Coronary artery (tissue), 2 donors: ENCODE results near the gene PPIL4.
"Not testable (repeated sequence)": the region's sequence is repeated elsewhere in the genome, so short reads cannot be mapped to it uniquely, and the experiment has no call there.

Source experiments
- DNase-seq: peaks from one replicate; pipeline ENCODE4 v3.0.0-alpha.2; 2017; ENCODE audit warnings: low spot score
- H3K27ac ChIP-seq, 2 donors: fragments of 200-600 bp; sonication (generic); one replicate each; pipeline ENCODE4 v1.5.1; 2016 to 2019
- H3K4me3 ChIP-seq: fragments of 200-600 bp; sonication (generic); 2 replicates; pipeline ENCODE4 v1.5.1; 2016; ENCODE audit warnings: mild to moderate bottlenecking, moderate library complexity
- CTCF ChIP-seq: fragments of 200-600 bp; sonication (generic); IDR thresholded peaks from one replicate; pipeline ENCODE4 v1.5.1; 2019; ENCODE audit warnings: antibody characterized with exemption

Gene PPIL4

GRCh38 chr6:149468179-149468578 lies 77.7 kb downstream of the PPIL4 start:
- no peak for TF ChIP-seq CTCF
- no peak overlapping the region for H3K4me3 ChIP-seq
- DNase-seq: no peak
- no peak overlapping the region for H3K27ac ChIP-seq

GRCh38 chr6:149467265-149467664 lies 78.6 kb downstream of the PPIL4 start:
- no peak for DNase-seq
- TF ChIP-seq CTCF: no peak
- Histone ChIP-seq H3K27ac (no peak overlapping the region), H3K4me3 (no peak overlapping the region)

DNA sequence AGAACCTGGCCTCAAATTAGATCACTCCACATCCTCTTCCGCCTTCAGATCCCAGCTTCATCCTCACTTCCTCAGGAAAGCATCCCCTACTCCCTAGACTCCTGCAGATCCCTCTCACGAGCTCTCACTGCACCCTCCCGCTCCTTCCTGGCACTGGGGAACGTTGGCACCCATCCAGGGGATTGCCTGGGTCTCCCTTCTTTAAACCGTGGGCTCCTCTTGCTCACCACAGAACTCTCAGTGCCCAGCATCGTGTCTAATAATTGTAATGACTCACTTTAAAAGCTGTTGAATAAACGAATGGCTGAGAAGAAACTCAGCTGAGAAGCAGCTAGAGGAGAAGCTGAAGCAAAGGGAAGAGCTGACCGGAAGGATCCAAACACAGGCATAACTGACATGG lies 81.4 kb downstream of the PPIL4 start:
- no peak for DNase-seq
- no peak for TF ChIP-seq CTCF
- Histone ChIP-seq H3K27ac (no peak overlapping the region), H3K4me3 (no peak overlapping the region)

GRCh38 chr6:149463781-149464180 lies 82.1 kb downstream of the PPIL4 start:
- no peak for DNase-seq
- H3K27ac ChIP-seq: no peak overlapping the region

GRCh38 chr6:149462712-149463111 lies 83.1 kb downstream of the PPIL4 start:
- H3K27ac ChIP-seq, H3K4me3 ChIP-seq, DNase-seq: not testable (repeated sequence)

More at GRCh38 chr6:149463781-149464180, 82.1 kb downstream of the PPIL4 start:
- no peak overlapping the region for H3K4me3 ChIP-seq
- TF ChIP-seq CTCF: no peak

DNA sequence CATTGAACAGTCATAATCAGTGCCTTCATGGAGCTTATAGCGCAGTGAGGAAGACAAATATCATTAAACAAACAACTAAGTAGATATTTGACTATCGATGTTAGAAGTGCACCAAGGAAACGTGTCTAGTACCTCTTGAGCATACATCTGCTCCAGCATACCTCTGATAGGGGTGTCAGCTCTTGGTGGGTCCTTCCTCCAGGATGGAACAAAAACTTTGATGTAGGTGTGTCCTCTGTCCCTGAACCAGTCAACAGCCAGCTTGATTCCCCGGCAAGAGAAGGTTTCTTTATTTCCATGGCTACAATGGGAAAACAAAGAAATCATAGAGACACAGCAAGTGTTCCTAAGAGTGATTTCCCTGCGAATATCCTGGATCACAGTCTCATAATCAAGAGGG lies 84.2 kb downstream of the PPIL4 start:
- no peak for DNase-seq
- Histone ChIP-seq H3K4me3 (no peak overlapping the region), H3K27ac (no peak overlapping the region)
- no peak for TF ChIP-seq CTCF

DNA sequence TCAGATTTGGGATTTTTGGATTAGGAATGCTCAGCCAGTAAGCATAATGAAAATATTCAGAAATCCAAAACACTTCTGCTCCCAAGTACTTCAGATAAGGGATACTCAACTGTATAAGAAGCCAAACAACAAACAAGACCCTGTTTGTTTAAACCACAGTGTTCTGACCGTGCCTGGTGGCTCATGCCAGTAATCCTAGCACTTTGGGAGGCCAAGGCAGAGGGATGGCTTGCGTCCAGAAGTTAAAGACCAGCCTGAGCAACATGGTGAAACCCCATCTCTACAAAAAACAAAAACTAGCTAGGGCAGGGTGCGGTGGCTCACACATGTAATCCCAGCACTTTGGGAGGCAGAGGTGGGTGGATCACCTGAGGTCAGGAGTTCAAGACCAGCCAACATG lies 85.6 kb downstream of the PPIL4 start:
- DNase-seq, H3K4me3 ChIP-seq, H3K27ac ChIP-seq: not testable (repeated sequence)

DNA sequence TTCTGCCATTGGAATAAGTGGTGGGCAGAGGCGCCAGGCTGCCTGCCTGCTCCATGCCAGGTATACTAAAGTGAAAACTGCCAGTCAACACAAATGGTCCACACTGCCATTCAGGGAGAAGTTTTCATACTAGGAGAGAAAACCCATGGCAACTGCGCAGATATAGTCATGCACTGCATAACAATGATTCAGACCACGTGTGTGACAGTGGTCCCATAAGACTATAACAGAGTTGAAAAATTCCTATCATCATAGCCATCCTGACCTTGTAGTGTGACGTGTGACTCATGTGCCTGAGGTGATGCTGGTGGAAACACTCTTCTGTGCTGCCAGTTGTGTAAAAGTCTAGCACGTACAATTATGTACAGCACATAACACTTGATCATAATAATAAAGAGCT lies 86.1 kb downstream of the PPIL4 start:
- DNase-seq: no peak
- no peak for TF ChIP-seq CTCF
- Histone ChIP-seq H3K4me3 (no peak overlapping the region), H3K27ac (no peak overlapping the region)
